ENCODE data around the gene OR4D5. TPM values are rescaled to one million over a fixed set of nuclear protein-coding genes. Genes with fewer than 3 reads are reported as not detected.
A peak's percentile ranks its signal among the peaks of the same experiment; 100 is the strongest.

The OR4D5 gene
- total RNA-seq (2022), result not detected in 2 replicates
- not detected for Bru-seq, nascent RNA
- percentile 24 among the genes with signal in this experiment for BruChase-seq, experiment 1, labeled RNA remaining after a 2-hour chase
- BruChase-seq, experiment 2, labeled RNA remaining after a 6-hour chase, result not detected
- long read RNA-seq, result 0 reads

- Histone ChIP-seq H3K36me3 (ENCODE audit: control insufficient read depth, insufficient read depth, low read length) (no peaks in the 10 kb centered on the region), H3K27me3 (replicated peaks; ENCODE audit: control insufficient read depth, insufficient read depth, low read length) (no peaks in the 10 kb centered on the region), H3K9me3 (0 out of 2 replicates have a peak, but pooled peaks cover 5% of the 10 kb centered on the region), H3K4me3 (ENCODE audit: low read depth, low read length) (no peak within 1 kb of the TSS), H3K4me1 (peaks cover 11% of the 10 kb centered on the region)
- no peak for DNase-seq
- no peak for TF ChIP-seq CTCF (IDR thresholded peaks at IDR 0.05; ENCODE audit: insufficient read depth in 1 of 2, low read depth in 1 of 2, low read length in 1 of 2, severe bottlenecking in 1 of 2, unreplicated experiment in 1 of 2)
- H3K27me3 Mint-ChIP-seq (ENCODE audit: insufficient read depth, unreplicated experiment), result peaks cover 5% of the 10 kb centered on the region
- intact Hi-C loops (cut with micrococcal nuclease; ENCODE audit: unreplicated experiment), result no loop called here
- H3K4me3 Mint-ChIP-seq (ENCODE audit: unreplicated experiment), result no peak within 1 kb of the TSS
- H3K27ac Mint-ChIP-seq (ENCODE audit: unreplicated experiment), result no peak within 1 kb of the TSS
- peaks cover 7% of the 10 kb centered on the region for H3K4me1 Mint-ChIP-seq (ENCODE audit: low read depth, unreplicated experiment)
- H3K9me3 Mint-ChIP-seq (ENCODE audit: unreplicated experiment), result peaks cover 31% of the 10 kb centered on the region
- H3K36me3 Mint-ChIP-seq (ENCODE audit: insufficient read depth, unreplicated experiment), result no peaks in the 10 kb centered on the region
- POLR2A ChIA-PET, result no interaction called here
- CTCF ChIA-PET, result no interaction called here
- BruUV-seq (replicated peaks), result no TSS peak
Measured at GRCh38 chr11:123939317-123939716, at the start of gene OR4D5. Gene OR4D5, plus strand, starts transcription at chr11:123939617. Its CDS starts 0 bp downstream, at chr11:123939617.

- no TSS peak for BruUV-seq (replicated peaks)
- no peak for TF ChIP-seq CTCF (IDR thresholded peaks at IDR 0.05; ENCODE audit: insufficient read depth in 1 of 2, low read depth in 1 of 2, low read length in 1 of 2, severe bottlenecking in 1 of 2, unreplicated experiment in 1 of 2)
- Histone ChIP-seq H3K4me3 (ENCODE audit: low read depth, low read length) (no peak overlapping the region), H3K27me3 (replicated peaks; ENCODE audit: control insufficient read depth, insufficient read depth, low read length) (no peaks in the 10 kb centered on the region), H3K36me3 (ENCODE audit: control insufficient read depth, insufficient read depth, low read length) (no peaks in the 10 kb centered on the region), H3K4me1 (0 out of 2 replicates have a peak, but pooled peaks cover 3% of the 10 kb centered on the region), H3K9me3 (no peaks in the 10 kb centered on the region)
- peaks cover 9% of the 10 kb centered on the region for H3K4me1 Mint-ChIP-seq (ENCODE audit: low read depth, unreplicated experiment)
- no peaks in the 10 kb centered on the region for H3K36me3 Mint-ChIP-seq (ENCODE audit: insufficient read depth, unreplicated experiment)
- CTCF ChIA-PET, result no interaction called here
- intact Hi-C loops (cut with micrococcal nuclease; ENCODE audit: unreplicated experiment), result no loop called here
- no peaks in the 10 kb centered on the region for H3K27me3 Mint-ChIP-seq (ENCODE audit: insufficient read depth, unreplicated experiment)
- no peak overlapping the region for H3K27ac Mint-ChIP-seq (ENCODE audit: unreplicated experiment)
- H3K9me3 Mint-ChIP-seq (ENCODE audit: unreplicated experiment), result no peaks in the 10 kb centered on the region
- DNase-seq, result no peak
- POLR2A ChIA-PET, result no interaction called here
- H3K4me3 Mint-ChIP-seq (ENCODE audit: unreplicated experiment), result no peak overlapping the region
Measured at GRCh38 chr11:123892031-123892430, 47.4 kb upstream of the OR4D5 start.

- TF ChIP-seq CTCF (IDR thresholded peaks at IDR 0.05; ENCODE audit: insufficient read depth in 1 of 2, low read depth in 1 of 2, low read length in 1 of 2, severe bottlenecking in 1 of 2, unreplicated experiment in 1 of 2), result no peak
- Histone ChIP-seq H3K27me3 (replicated peaks; ENCODE audit: control insufficient read depth, insufficient read depth, low read length) (no peaks in the 10 kb centered on the region), H3K9me3 (no peaks in the 10 kb centered on the region), H3K36me3 (ENCODE audit: control insufficient read depth, insufficient read depth, low read length) (no peaks in the 10 kb centered on the region), H3K4me1 (no peaks in the 10 kb centered on the region), H3K4me3 (ENCODE audit: low read depth, low read length) (no peak overlapping the region)
- no peak for DNase-seq
- no peaks in the 10 kb centered on the region for H3K36me3 Mint-ChIP-seq (ENCODE audit: insufficient read depth, unreplicated experiment)
- intact Hi-C loops (cut with micrococcal nuclease; ENCODE audit: unreplicated experiment), result no loop called here
- no peak overlapping the region for H3K4me3 Mint-ChIP-seq (ENCODE audit: unreplicated experiment)
- H3K9me3 Mint-ChIP-seq (ENCODE audit: unreplicated experiment), result no peaks in the 10 kb centered on the region
- peaks cover 8% of the 10 kb centered on the region for H3K27me3 Mint-ChIP-seq (ENCODE audit: insufficient read depth, unreplicated experiment)
- POLR2A ChIA-PET, result no interaction called here
- CTCF ChIA-PET, result no interaction called here
- H3K4me1 Mint-ChIP-seq (ENCODE audit: low read depth, unreplicated experiment), result no peaks in the 10 kb centered on the region
- BruUV-seq (replicated peaks), result no TSS peak
- H3K27ac Mint-ChIP-seq (ENCODE audit: unreplicated experiment), result no peak overlapping the region
Measured at GRCh38 chr11:123899792-123900191, 39.6 kb upstream of the OR4D5 start.

Measured in Caco-2 (cell line).